Stimulated activated CD4-positive, alpha-beta T cell treated with anti-CD3 and anti-CD28 coated beads, Interleukin-12 subunit alpha, Interleukin-12 subunit beta, amount 100 ng/mL, for 4 hours (primary cell): ENCODE results near the gene CHADL.
"Not testable (repeated sequence)": the region's sequence is repeated elsewhere in the genome, so short reads cannot be mapped to it uniquely, and the experiment has no call there.

Experiments used
- DNase-seq: peaks from one replicate; pipeline ENCODE4 v3.0.0-alpha.2; 2020

Gene CHADL, protein sequence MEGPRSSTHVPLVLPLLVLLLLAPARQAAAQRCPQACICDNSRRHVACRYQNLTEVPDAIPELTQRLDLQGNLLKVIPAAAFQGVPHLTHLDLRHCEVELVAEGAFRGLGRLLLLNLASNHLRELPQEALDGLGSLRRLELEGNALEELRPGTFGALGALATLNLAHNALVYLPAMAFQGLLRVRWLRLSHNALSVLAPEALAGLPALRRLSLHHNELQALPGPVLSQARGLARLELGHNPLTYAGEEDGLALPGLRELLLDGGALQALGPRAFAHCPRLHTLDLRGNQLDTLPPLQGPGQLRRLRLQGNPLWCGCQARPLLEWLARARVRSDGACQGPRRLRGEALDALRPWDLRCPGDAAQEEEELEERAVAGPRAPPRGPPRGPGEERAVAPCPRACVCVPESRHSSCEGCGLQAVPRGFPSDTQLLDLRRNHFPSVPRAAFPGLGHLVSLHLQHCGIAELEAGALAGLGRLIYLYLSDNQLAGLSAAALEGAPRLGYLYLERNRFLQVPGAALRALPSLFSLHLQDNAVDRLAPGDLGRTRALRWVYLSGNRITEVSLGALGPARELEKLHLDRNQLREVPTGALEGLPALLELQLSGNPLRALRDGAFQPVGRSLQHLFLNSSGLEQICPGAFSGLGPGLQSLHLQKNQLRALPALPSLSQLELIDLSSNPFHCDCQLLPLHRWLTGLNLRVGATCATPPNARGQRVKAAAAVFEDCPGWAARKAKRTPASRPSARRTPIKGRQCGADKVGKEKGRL

DNA sequence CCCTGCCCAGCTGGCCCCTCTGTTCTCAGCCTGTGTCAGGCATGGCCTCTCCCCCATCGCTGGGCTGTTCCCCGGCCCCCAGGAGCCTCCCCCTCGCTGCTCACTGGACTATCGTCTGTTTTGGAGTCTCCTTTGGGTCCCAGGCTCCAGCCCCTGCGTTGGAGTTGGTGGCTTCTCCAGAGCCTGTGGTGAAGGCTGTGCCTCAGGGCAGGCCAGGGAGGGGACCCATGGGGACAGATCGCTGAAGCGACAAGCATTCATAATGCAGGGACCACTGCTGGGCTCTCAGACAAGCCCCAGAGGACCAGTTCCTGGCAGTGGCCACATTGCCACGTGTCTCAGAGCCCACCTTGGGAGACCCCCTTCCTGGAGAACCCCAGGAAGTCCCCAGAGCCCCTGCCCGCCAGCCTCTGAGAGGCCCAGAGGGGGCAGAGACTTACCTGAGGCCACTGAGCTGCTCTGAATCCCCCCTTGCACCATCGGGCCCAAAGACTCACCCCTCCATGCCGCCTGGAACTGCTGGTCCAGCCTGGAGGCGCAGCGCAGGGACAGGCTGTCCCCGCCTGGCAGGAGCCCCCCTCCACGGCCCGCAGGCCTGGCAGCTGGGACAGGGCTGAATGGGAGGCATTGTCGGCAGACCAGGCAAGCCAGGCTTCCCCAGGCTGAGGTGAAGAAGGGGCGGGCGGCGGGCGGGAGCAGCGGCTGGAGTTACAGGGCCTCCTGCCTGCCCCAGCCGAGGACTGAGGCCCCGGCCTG, at the start of gene CHADL:
TSS of gene CHADL (minus strand) at position 555 of the 756 bp plus-strand sequence. CDS start at position 505, 50 bp downstream.
- DNase-seq: no peak

GRCh38 chr22:41289671-41290070, 48.9 kb upstream of the CHADL start:
- DNase-seq: no peak

- DNase-seq: no peak
Measured at GRCh38 chr22:41288245-41288946, 47.7 kb upstream of the CHADL start.

GRCh38 chr22:41286639-41287091, 45.9 kb upstream of the CHADL start:
- DNase-seq: peak; percentile 20

GRCh38 chr22:41285820-41286638, 45.3 kb upstream of the CHADL start, which contains the start of gene RANGAP1:
RANGAP1 (minus strand) TSS chr22:41286187; CDS start chr22:41281044, 5,143 bp downstream.
- peak; percentile 95 for DNase-seq

- peak; percentile 83 for DNase-seq
Measured at GRCh38 chr22:41285441-41285819, 44.7 kb upstream of the CHADL start.

DNA sequence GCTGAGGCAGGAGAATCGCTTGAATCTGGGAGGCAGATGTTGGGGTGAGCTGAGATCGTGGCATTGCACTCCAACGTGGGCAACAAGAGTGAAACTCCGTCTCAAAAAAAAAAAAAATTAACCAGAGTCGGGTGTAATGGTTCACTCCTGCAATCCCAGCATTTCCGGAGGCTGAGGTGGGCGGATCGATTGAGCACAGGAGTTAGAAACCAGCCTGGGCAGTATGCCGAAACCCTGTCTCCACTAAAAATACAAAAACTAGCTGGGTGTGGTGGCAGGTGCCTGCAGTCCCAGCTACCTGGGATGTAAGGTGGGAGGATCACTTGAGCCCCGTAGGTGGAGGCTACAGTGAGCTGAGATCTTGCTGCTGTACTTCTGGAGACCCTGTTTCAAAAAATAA, 43.7 kb upstream of the CHADL start:
- no peak for DNase-seq

DNA sequence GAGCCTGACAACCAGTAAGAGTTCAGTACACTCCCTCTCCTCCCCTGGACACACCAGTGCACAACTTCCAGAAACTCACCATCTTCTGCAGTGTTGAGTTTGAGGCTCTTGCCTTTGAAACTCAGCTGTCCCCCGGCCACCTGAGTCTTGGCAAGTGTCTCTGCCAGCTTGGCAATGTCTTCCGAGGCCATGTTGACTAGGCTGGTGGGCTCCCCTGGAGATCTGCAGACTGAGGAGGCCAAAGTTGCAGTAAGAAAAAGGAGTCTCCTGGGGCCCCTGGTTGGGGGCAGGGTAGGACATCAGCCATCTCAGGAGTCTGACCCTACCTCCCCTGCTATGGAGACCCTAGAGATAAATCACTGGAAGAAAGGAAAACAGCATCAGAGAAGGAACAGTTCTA, 40.1 kb upstream of the CHADL start:
- DNase-seq: no peak

DNA sequence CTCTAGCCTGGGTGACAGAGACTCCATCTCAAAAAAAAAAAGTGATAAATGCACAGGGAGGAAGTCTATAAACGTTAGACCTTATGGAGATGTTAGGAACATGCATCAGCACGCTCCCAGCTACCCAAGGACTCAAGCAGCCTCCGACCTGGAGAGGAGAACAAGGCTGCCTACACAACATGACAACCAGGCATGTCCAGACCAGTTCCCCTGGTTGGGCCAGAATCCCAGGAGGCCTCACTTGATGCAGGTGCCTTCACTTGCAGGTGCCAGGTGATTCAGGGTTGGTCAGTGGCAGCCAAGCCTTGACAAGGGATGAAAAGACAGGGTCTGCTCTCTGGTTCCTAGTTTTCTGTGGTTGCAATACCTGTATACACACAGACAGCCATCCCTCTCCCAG, 39.3 kb upstream of the CHADL start:
- no peak for DNase-seq

DNA sequence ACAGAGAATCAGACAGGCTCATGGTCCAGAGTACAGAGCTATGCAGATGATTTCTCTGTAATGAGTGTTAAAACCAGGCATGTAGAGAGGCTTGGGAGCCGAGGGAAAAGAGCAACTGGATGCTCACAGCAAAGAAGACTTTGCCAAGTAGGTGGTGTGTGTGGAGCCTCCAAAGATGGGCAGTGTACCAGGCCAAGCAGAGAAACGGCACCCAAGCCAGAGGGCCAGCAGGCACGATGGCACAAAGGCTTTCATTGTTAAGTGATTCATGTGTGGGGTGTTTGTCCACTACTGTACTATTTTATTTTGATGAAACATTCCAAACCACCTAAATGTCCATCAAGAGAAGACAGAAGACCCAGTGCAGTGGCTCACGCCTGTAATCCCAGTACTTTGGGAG, 34.1 kb upstream of the CHADL start:
- no peak for DNase-seq

DNA sequence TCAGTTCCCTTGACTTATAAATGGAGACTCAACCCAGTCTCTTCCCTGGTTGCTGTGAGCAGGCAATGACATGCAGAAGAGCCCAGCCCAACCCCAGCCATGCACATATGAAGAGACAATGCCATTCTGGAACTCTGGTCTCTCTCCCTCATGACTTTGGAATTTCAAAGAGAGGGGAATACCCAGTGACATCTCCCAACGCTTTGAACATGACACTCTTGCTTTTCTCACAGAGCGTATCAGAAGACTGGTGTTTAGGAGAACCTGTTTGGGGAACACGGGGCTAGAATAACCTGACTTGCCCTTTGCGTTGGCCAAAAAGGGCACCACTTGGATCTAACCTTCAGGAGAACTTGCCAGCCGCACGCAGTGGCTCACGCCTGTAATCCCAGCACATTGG, 32.4 kb upstream of the CHADL start:
- DNase-seq: no peak

DNA sequence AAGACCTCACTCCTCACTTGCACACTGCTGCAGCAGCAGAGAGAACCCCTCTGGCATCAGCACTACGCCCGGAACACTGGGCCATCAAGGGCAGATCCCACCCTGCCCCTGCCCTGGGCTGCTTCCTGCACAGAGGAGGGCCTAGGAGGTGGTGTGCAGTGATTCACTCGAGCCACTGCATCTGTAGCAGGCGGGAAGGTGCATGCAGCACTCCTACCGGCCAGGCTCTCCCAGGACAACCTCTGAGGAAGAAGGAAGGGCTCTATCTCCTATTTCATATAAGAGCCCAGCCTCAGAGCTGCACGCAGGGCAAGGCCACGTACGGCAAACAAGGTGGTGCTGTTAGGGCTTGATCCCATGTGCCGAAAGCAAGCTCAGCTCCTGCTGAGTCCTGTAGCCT, 31.1 kb upstream of the CHADL start:
- no peak for DNase-seq

DNA sequence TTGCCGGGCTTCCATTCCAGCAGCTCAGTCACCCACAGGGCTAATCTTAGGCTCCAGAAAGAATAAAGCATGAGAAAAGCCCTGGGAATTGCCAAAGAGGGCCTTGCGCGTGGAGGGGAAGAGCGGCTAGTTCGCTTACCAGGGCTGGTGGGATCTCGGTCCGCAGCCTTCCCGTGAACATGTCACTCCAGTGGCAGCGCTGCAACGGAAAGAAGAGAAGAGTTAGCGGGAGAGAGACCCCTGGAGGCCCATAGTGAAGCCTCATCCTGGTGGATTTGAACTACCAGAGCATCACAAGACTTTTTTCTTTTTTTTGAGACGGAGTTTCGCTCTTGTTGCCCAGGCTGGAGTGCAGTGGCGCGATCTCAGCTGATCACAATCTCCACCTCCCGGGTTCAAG, 27.2 kb upstream of the CHADL start:
- no peak for DNase-seq

DNA sequence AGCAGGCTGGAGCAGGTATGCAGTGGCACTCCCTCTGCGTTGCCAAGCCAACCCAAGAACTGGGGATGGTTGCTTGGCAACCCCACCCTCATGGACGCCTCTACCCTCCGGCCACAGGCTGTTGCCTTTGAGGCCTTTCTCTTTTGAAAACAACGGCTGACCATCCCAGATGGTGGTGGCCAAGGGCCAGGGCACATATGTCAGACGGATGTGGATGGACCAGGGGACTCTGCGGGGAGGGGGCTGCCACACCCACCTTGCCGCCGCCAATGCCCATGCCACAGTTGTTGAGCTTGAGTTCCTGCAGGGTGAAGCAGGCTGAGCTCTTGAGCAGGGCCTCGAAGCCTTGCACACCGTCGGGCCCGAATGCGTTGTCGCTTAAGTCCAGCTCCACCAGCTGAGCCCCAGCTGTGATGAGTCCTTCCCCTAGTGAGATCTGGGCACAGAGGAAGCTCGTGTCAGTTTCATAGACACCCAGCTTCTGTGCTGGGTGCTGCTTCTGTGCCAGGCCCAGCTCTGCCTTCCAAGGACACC, 23.7 kb upstream of the CHADL start:
- no peak for DNase-seq

DNA sequence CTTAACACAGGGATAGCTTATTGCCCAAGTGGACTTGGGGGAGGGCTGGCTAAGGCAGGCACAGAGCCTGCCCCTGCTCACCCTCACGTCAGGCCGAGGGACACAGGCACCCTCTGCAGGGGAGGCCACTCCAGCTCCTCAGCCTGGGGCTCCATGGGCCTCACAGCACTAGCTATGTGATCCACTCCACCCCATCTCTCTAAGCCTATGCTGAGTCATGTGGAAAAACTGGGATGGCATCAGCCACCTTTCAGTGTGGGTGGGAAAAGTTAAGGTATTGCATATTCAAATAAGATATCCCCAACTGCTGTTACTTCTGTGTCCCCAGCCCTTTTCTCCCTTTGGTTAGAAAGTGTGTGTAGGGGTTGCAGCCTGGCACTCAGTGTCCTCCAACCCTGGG, 23.0 kb upstream of the CHADL start:
- DNase-seq: no peak

GRCh38 chr22:41262250-41262765, 21.6 kb upstream of the CHADL start:
- DNase-seq: no peak

- DNase-seq: no peak
Measured at GRCh38 chr22:41261541-41262249, 21.0 kb upstream of the CHADL start.

DNA sequence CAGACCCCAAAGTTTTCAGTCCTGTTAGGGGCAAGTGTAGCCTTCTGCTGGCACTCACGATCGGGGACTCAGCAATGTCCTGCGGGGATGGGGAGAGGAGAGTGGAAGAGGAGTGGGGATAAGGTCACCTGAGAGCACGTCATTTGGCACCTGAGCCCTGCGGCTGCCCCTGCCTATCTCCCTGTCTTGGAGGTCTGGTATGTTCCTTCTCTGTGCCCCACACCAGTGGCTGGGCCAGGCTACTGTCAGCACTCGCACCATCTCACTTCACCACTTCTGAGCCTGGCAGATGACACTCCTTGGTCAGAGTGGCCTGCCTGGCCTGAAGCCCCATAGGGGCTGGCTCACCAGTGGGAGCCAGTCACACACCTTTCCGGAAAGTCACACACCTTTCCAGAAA, 20.1 kb upstream of the CHADL start:
- no peak for DNase-seq

GRCh38 chr22:41259756-41260155, 19.0 kb upstream of the CHADL start:
- DNase-seq: not testable (repeated sequence)

GRCh38 chr22:41257696-41258095, 17.0 kb upstream of the CHADL start:
- no peak for DNase-seq
